GM23338 (cell line): Measurements from ENCODE around the gene EXOC4. TPM values are rescaled to one million over a fixed set of nuclear protein-coding genes. Genes with fewer than 3 reads are reported as not detected.

Experiments used
- ATAC-seq: fragments of 200-7000 bp; cut with Tn5 transposase; 3 replicates; pipeline ENCODE4 v1.9.1; 2020
- DNase-seq: peaks from one replicate; pipeline ENCODE4 v3.0.0-alpha.2; 2015; ENCODE audit warnings: low spot score
- H2AFZ ChIP-seq: fragments of 200-600 bp; sonication (generic); 2 replicates; pipeline ENCODE4 v1.8.0; 2016; ENCODE audit warnings: antibody characterized with exemption, mild to moderate bottlenecking, moderate library complexity
- H3F3A ChIP-seq: fragments of 200-600 bp; sonication (generic); replicated peaks from 2 replicates; pipeline ENCODE4 v1.8.0; 2017; ENCODE audit warnings: antibody characterized with exemption, mixed run types, low read depth
- H3K27ac ChIP-seq: fragments of 200-600 bp; sonication (generic); 2 replicates; pipeline ENCODE4 v1.6.1; 2016; ENCODE audit warnings: low read depth
- H3K27me3 ChIP-seq: fragments of 200-600 bp; sonication (generic); 2 replicates; pipeline ENCODE4 v1.8.0; 2016; ENCODE audit warnings: mild to moderate bottlenecking, mixed run types, moderate library complexity; ENCODE audit not compliant: insufficient read depth
- H3K36me3 ChIP-seq: fragments of 200-600 bp; sonication (generic); 2 replicates; pipeline ENCODE4 v1.8.0; 2016; ENCODE audit warnings: mild to moderate bottlenecking; ENCODE audit not compliant: insufficient read depth
- H3K4me1 ChIP-seq: fragments of 200-600 bp; sonication (generic); 2 replicates; pipeline ENCODE4 v1.8.0; 2016; ENCODE audit warnings: mild to moderate bottlenecking, moderate library complexity; ENCODE audit not compliant: insufficient read depth
- H3K4me2 ChIP-seq: fragments of 200-600 bp; sonication (generic); 2 replicates; pipeline ENCODE4 v1.7.1; 2017; ENCODE audit warnings: mixed run types
- H3K4me3 ChIP-seq: fragments of 200-600 bp; sonication (generic); 2 replicates; pipeline ENCODE4 v1.6.1; 2016; ENCODE audit warnings: mixed run types
- H3K79me2 ChIP-seq: fragments of 200-600 bp; sonication (generic); replicated peaks from 2 replicates; pipeline ENCODE4 v1.8.0; 2017; ENCODE audit warnings: mild to moderate bottlenecking; ENCODE audit not compliant: insufficient read depth
- H3K9me2 ChIP-seq: fragments of 200-600 bp; sonication (generic); 2 replicates; pipeline ENCODE4 v1.8.0; 2017; ENCODE audit not compliant: insufficient read depth
- H4K20me1 ChIP-seq: fragments of 200-600 bp; sonication (generic); replicated peaks from 2 replicates; pipeline ENCODE4 v1.8.0; 2017; ENCODE audit warnings: mild to moderate bottlenecking; ENCODE audit not compliant: insufficient read depth
- H3K27ac Mint-ChIP-seq: 2 replicates; pipeline ENCODE4 v1.8.0; 2020; ENCODE audit warnings: inconsistent platforms, mild to moderate bottlenecking, moderate library complexity, mixed read lengths
- H3K27me3 Mint-ChIP-seq: 3 replicates; pipeline ENCODE4 v1.8.0; 2022; ENCODE audit warnings: low read depth, mild to moderate bottlenecking, moderate library complexity, mixed read lengths, inconsistent platforms; ENCODE audit not compliant: insufficient read depth, poor library complexity
- H3K36me3 Mint-ChIP-seq: 3 replicates; pipeline ENCODE4 v1.8.0; 2021; ENCODE audit warnings: low read depth, mild to moderate bottlenecking, inconsistent platforms, moderate library complexity, mixed read lengths
- H3K4me1 Mint-ChIP-seq: 3 replicates; pipeline ENCODE4 v1.8.0; 2020; ENCODE audit warnings: mild to moderate bottlenecking, inconsistent platforms, mixed read lengths
- H3K4me3 Mint-ChIP-seq: 3 replicates; pipeline ENCODE4 v1.8.0; 2021; ENCODE audit warnings: moderate library complexity, mild to moderate bottlenecking, inconsistent platforms, mixed read lengths
- H3K9me3 Mint-ChIP-seq: 3 replicates; pipeline ENCODE4 v1.8.0; 2020; ENCODE audit warnings: moderate library complexity, mild to moderate bottlenecking, inconsistent platforms, mixed read lengths
- CREB1 ChIP-seq: fragments of 250-450 bp; sonication (Bioruptor Pico); IDR thresholded peaks from 2 replicates; pipeline ENCODE4 v1.5.0; 2020; ENCODE audit warnings: low read depth, mild to moderate bottlenecking, moderate library complexity
- EZH2 ChIP-seq: fragments of 200-600 bp; sonication (generic); IDR thresholded peaks from one replicate; pipeline ENCODE4 v1.8.0; 2017; ENCODE audit warnings: antibody characterized with exemption, mild to moderate bottlenecking, low read depth; ENCODE audit not compliant: unreplicated experiment
- EZH2phosphoT487 ChIP-seq: fragments of 200-600 bp; sonication (generic); IDR thresholded peaks from one replicate; pipeline ENCODE4 v1.8.1; 2018; ENCODE audit warnings: antibody characterized with exemption; ENCODE audit not compliant: unreplicated experiment
- JUNB ChIP-seq: IDR thresholded peaks from one replicate; pipeline ENCODE4 v1.6.1; 2016; ENCODE audit warnings: antibody characterized with exemption; ENCODE audit not compliant: unreplicated experiment
- NANOG ChIP-seq: IDR thresholded peaks from 2 replicates; pipeline ENCODE4 v1.6.1; 2016; ENCODE audit warnings: antibody characterized with exemption, borderline replicate concordance
- POLR2AphosphoS5 ChIP-seq: IDR thresholded peaks from 2 replicates; pipeline ENCODE4 v1.6.1; 2016; ENCODE audit warnings: antibody characterized with exemption, low read depth
- STAT1 ChIP-seq: IDR thresholded peaks from one replicate; pipeline ENCODE4 v1.6.1; 2016; ENCODE audit warnings: antibody characterized with exemption; ENCODE audit not compliant: unreplicated experiment
- ZNF114 ChIP-seq: fragments of 250-450 bp; sonication (Bioruptor Pico); IDR thresholded peaks from 2 replicates; pipeline ENCODE4 v1.5.0; 2020; ENCODE audit warnings: mild to moderate bottlenecking, moderate library complexity
- ZNF331 ChIP-seq: fragments of 250-450 bp; sonication (Bioruptor Pico); IDR thresholded peaks from 2 replicates; pipeline ENCODE4 v1.5.0; 2020; ENCODE audit warnings: low read depth, mild to moderate bottlenecking, moderate library complexity
- polyA plus RNA-seq: library from polyadenylated mRNA; unstranded; fragments of >200 nt; fragmentation: Nextera tagmentation; extraction: Ambion mirVana; gene quantifications from 2 replicates; pipeline ENCODE4 v1.2.1, GENCODE V29; 2016
- total RNA-seq: library from RNA; depleted of rRNA; stranded (reverse); fragments of >200 nt; shearing (Covaris generic); gene quantifications from 2 replicates; pipeline ENCODE4 v1.2.3, GENCODE V29; 2014
- TF ChIP-seq, protein P1 (sequence below): fragments of 250-450 bp; sonication (Bioruptor Pico); IDR thresholded peaks from 2 replicates; pipeline ENCODE4 v1.5.0; 2020; ENCODE audit warnings: mild to moderate bottlenecking, moderate library complexity
- TF ChIP-seq, protein P2 (sequence below): IDR thresholded peaks from 2 replicates; pipeline ENCODE4 v1.6.1; 2016; ENCODE audit warnings: antibody characterized with exemption
- TF ChIP-seq, protein P3 (sequence below): IDR thresholded peaks from one replicate; pipeline ENCODE4 v1.6.1; 2018; ENCODE audit warnings: antibody characterized with exemption; ENCODE audit not compliant: unreplicated experiment
- TF ChIP-seq, protein P4 (sequence below), 2 experiments: fragments of 200-600 bp in 1 of 2; sonication (generic) in 1 of 2; conservative IDR thresholded peaks; 2 replicates each; pipeline versions ENCODE4 v1.5.1 to v1.6.1; 2016 to 2017; ENCODE audit warnings: antibody characterized with exemption in 2 of 2, low read depth in 2 of 2, mild to moderate bottlenecking in 2 of 2, moderate library complexity in 1 of 2

Gene EXOC4
- total and polyA plus RNA-seq, 2 experiments from 2014 or later: 37.5 to 52.7 TPM

DNA sequence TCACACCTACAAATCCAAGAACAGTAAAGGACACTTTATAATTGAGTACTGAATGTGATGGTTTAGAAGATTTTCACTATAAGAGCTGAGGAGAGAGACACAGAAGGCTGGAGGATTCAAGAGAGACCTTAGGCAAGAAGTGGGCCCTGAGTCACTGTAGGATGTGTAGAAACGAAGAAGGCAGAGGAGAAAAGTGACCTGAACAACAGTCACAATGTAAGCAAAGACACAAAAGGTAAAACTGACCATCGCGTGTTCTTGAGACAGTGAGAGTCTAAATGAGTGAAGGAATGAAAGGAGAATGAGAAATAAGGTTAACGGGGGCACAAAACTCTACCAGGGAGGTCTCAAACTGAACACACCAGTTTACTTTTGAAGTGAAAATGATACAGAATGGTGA is 576.0 kb downstream of the EXOC4 start:
- Mint-ChIP-seq H3K27ac (no peak overlapping the region), H3K4me1 (peaks cover 3% of the 10 kb centered on the region; the same call in 1 of the 3 replicates), H3K9me3 (peaks cover 5% of the 10 kb centered on the region; the same call in 2 of the 3 replicates), H3K27me3 (no peaks in the 10 kb centered on the region), H3K36me3 (peaks cover 11% of the 10 kb centered on the region; the same call in 2 of the 3 replicates), H3K4me3 (no peak overlapping the region)
- H3K27me3 ChIP-seq: no peaks in the 10 kb centered on the region
- no peaks in the 10 kb centered on the region for H3F3A ChIP-seq
- H3K79me2 ChIP-seq: no peaks in the 10 kb centered on the region
- TF ChIP-seq, protein P1, sequence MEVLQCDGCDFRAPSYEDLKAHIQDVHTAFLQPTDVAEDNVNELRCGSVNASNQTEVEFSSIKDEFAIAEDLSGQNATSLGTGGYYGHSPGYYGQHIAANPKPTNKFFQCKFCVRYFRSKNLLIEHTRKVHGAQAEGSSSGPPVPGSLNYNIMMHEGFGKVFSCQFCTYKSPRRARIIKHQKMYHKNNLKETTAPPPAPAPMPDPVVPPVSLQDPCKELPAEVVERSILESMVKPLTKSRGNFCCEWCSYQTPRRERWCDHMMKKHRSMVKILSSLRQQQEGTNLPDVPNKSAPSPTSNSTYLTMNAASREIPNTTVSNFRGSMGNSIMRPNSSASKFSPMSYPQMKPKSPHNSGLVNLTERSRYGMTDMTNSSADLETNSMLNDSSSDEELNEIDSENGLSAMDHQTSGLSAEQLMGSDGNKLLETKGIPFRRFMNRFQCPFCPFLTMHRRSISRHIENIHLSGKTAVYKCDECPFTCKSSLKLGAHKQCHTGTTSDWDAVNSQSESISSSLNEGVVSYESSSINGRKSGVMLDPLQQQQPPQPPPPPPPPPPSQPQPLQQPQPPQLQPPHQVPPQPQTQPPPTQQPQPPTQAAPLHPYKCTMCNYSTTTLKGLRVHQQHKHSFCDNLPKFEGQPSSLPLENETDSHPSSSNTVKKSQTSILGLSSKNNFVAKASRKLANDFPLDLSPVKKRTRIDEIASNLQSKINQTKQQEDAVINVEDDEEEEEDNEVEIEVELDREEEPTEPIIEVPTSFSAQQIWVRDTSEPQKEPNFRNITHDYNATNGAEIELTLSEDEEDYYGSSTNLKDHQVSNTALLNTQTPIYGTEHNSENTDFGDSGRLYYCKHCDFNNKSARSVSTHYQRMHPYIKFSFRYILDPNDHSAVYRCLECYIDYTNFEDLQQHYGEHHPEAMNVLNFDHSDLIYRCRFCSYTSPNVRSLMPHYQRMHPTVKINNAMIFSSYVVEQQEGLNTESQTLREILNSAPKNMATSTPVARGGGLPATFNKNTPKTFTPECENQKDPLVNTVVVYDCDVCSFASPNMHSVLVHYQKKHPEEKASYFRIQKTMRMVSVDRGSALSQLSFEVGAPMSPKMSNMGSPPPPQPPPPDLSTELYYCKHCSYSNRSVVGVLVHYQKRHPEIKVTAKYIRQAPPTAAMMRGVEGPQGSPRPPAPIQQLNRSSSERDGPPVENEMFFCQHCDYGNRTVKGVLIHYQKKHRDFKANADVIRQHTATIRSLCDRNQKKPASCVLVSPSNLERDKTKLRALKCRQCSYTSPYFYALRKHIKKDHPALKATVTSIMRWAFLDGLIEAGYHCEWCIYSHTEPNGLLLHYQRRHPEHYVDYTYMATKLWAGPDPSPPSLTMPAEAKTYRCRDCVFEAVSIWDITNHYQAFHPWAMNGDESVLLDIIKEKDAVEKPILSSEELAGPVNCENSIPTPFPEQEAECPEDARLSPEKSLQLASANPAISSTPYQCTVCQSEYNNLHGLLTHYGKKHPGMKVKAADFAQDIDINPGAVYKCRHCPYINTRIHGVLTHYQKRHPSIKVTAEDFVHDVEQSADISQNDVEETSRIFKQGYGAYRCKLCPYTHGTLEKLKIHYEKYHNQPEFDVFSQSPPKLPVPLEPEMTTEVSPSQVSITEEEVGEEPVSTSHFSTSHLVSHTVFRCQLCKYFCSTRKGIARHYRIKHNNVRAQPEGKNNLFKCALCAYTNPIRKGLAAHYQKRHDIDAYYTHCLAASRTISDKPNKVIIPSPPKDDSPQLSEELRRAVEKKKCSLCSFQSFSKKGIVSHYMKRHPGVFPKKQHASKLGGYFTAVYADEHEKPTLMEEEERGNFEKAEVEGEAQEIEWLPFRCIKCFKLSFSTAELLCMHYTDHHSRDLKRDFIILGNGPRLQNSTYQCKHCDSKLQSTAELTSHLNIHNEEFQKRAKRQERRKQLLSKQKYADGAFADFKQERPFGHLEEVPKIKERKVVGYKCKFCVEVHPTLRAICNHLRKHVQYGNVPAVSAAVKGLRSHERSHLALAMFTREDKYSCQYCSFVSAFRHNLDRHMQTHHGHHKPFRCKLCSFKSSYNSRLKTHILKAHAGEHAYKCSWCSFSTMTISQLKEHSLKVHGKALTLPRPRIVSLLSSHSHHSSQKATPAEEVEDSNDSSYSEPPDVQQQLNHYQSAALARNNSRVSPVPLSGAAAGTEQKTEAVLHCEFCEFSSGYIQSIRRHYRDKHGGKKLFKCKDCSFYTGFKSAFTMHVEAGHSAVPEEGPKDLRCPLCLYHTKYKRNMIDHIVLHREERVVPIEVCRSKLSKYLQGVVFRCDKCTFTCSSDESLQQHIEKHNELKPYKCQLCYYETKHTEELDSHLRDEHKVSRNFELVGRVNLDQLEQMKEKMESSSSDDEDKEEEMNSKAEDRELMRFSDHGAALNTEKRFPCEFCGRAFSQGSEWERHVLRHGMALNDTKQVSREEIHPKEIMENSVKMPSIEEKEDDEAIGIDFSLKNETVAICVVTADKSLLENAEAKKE (CRISPR knock-in tag): no peak
- TF ChIP-seq EZH2: no peak
- no peak for TF ChIP-seq CREB1 (CRISPR knock-in tag)
- TF ChIP-seq JUNB: no peak
- no peak for TF ChIP-seq POLR2AphosphoS5
- no peak for TF ChIP-seq EZH2phosphoT487
- TF ChIP-seq ZNF331 (CRISPR knock-in tag): no peak
- TF ChIP-seq, protein P2, sequence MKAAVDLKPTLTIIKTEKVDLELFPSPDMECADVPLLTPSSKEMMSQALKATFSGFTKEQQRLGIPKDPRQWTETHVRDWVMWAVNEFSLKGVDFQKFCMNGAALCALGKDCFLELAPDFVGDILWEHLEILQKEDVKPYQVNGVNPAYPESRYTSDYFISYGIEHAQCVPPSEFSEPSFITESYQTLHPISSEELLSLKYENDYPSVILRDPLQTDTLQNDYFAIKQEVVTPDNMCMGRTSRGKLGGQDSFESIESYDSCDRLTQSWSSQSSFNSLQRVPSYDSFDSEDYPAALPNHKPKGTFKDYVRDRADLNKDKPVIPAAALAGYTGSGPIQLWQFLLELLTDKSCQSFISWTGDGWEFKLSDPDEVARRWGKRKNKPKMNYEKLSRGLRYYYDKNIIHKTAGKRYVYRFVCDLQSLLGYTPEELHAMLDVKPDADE: no peak
- TF ChIP-seq, protein P3, sequence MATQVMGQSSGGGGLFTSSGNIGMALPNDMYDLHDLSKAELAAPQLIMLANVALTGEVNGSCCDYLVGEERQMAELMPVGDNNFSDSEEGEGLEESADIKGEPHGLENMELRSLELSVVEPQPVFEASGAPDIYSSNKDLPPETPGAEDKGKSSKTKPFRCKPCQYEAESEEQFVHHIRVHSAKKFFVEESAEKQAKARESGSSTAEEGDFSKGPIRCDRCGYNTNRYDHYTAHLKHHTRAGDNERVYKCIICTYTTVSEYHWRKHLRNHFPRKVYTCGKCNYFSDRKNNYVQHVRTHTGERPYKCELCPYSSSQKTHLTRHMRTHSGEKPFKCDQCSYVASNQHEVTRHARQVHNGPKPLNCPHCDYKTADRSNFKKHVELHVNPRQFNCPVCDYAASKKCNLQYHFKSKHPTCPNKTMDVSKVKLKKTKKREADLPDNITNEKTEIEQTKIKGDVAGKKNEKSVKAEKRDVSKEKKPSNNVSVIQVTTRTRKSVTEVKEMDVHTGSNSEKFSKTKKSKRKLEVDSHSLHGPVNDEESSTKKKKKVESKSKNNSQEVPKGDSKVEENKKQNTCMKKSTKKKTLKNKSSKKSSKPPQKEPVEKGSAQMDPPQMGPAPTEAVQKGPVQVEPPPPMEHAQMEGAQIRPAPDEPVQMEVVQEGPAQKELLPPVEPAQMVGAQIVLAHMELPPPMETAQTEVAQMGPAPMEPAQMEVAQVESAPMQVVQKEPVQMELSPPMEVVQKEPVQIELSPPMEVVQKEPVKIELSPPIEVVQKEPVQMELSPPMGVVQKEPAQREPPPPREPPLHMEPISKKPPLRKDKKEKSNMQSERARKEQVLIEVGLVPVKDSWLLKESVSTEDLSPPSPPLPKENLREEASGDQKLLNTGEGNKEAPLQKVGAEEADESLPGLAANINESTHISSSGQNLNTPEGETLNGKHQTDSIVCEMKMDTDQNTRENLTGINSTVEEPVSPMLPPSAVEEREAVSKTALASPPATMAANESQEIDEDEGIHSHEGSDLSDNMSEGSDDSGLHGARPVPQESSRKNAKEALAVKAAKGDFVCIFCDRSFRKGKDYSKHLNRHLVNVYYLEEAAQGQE: no peak
- TF ChIP-seq NANOG: no peak
- TF ChIP-seq STAT1: no peak
- TF ChIP-seq, protein P4, sequence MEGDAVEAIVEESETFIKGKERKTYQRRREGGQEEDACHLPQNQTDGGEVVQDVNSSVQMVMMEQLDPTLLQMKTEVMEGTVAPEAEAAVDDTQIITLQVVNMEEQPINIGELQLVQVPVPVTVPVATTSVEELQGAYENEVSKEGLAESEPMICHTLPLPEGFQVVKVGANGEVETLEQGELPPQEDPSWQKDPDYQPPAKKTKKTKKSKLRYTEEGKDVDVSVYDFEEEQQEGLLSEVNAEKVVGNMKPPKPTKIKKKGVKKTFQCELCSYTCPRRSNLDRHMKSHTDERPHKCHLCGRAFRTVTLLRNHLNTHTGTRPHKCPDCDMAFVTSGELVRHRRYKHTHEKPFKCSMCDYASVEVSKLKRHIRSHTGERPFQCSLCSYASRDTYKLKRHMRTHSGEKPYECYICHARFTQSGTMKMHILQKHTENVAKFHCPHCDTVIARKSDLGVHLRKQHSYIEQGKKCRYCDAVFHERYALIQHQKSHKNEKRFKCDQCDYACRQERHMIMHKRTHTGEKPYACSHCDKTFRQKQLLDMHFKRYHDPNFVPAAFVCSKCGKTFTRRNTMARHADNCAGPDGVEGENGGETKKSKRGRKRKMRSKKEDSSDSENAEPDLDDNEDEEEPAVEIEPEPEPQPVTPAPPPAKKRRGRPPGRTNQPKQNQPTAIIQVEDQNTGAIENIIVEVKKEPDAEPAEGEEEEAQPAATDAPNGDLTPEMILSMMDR (conservative IDR thresholded peaks at IDR 0.05; ENCODE audit: low read depth in 2 of 2): no peak
- no peak for TF ChIP-seq ZNF114
- H3K36me3 ChIP-seq: no peaks in the 10 kb centered on the region
- no peak overlapping the region for H2AFZ ChIP-seq
- DNase-seq (no peak), ATAC-seq (no peak)
- H4K20me1 ChIP-seq: no peaks in the 10 kb centered on the region
- H3K27ac ChIP-seq: no peak overlapping the region
- no peaks in the 10 kb centered on the region; the same call in 1 of the 2 replicates for H3K4me1 ChIP-seq
- no peaks in the 10 kb centered on the region for H3K9me2 ChIP-seq
- H3K4me3 ChIP-seq: no peak overlapping the region
- no peak overlapping the region for H3K4me2 ChIP-seq
